HepG2 (cell line): ENCODE measurements around the gene MTMR6. TPM values are rescaled to one million over a fixed set of nuclear protein-coding genes. Genes with fewer than 3 reads are reported as not detected.

Experiments
- ATAC-seq: fragments of 200-7000 bp; cut with Tn5 transposase; 3 replicates; pipeline ENCODE4 v1.9.1; 2020; ENCODE audit warnings: mild to moderate bottlenecking, moderate library complexity
- BruUV-seq: library from RNA; stranded (reverse); fragments of 400-500 nt; replicated peaks from 2 replicates; lab custom pipeline; 2021; lab: Mats Ljungman, UMichigan
- CTCF ChIA-PET: fragments of 300-600 bp; formaldehyde crosslinking; extraction: SDS; loops from one replicate; lab custom pipeline; 2021; ENCODE audit warnings: low total read pairs, inconsistent platforms, low intra/inter-chr PET ratio; lab: Yijun Ruan, JAX
- POLR2A ChIA-PET: fragments of 350-600 bp; sonication (Branson Sonifier 250); formaldehyde crosslinking; loops from one replicate; lab custom pipeline; 2020; ENCODE audit warnings: antibody characterized with exemption, inconsistent platforms; lab: Yijun Ruan, JAX
- DNase-seq: peaks from one replicate; pipeline ENCODE4 v3.0.0-alpha.2; 2015; ENCODE audit warnings: low spot score
- FAIRE-seq: peaks from 3 replicates; lab custom pipeline; 2011; peaks lifted over from hg19 to GRCh38; lab: Jason Lieb, UNC
- H2AFZ ChIP-seq: one replicate; pipeline ENCODE4 v1.6.1; 2011; ENCODE audit warnings: low read length, inconsistent platforms
- H3K27ac ChIP-seq: fragments of 300-600 bp; 3 replicates; pipeline ENCODE4 v1.8.0; 2011; ENCODE audit warnings: mixed run types, mild to moderate bottlenecking, mixed read lengths, low read length, inconsistent platforms; ENCODE audit not compliant: insufficient read depth; ENCODE audit errors: extremely low read length
- H3K27me3 ChIP-seq, 2 experiments: fragments of 200-600 bp in 1 of 2; 2 replicates in 1 of 2; 3 replicates in 1 of 2; pipeline versions ENCODE4 v1.6.0 to v1.8.0; 2011; ENCODE audit warnings: low read length in 2 of 2, mild to moderate bottlenecking in 2 of 2, moderate library complexity in 2 of 2, inconsistent platforms in 1 of 2; ENCODE audit not compliant: insufficient read depth in 2 of 2, control insufficient read depth in 1 of 2
- H3K36me3 ChIP-seq, 2 experiments: fragments of 200-600 bp in 1 of 2; replicated peaks in 1 of 2; 2 replicates in 1 of 2; 3 replicates in 1 of 2; pipeline versions ENCODE4 v1.5.1 to v1.8.0; 2011; ENCODE audit warnings: low read length in 2 of 2, inconsistent platforms in 1 of 2; ENCODE audit not compliant: insufficient read depth in 2 of 2, control insufficient read depth in 1 of 2
- H3K4me1 ChIP-seq: 2 replicates; pipeline ENCODE4 v1.5.1; 2012; ENCODE audit warnings: low read length, inconsistent platforms; ENCODE audit not compliant: insufficient read depth
- H3K4me2 ChIP-seq: 2 replicates; pipeline ENCODE4 v1.6.0; 2011; ENCODE audit warnings: low read depth, low read length, inconsistent platforms
- H3K4me3 ChIP-seq, 3 experiments: fragments of 200-600 bp in 1 of 3; sonication (generic), shearing (Covaris generic) in 1 of 3; replicated peaks in 1 of 3; 2 replicates each; pipeline ENCODE4 v1.5.1; 2011 to 2016; ENCODE audit warnings: low read length in 3 of 3, inconsistent platforms in 2 of 3, low read depth in 2 of 3, mild to moderate bottlenecking in 2 of 3, control low read depth in 1 of 3, mixed read lengths in 1 of 3; ENCODE audit not compliant: insufficient read depth in 1 of 3
- H3K79me2 ChIP-seq: one replicate; pipeline ENCODE4 v1.6.1; 2011; ENCODE audit warnings: low read length, inconsistent platforms; ENCODE audit not compliant: insufficient read depth
- H3K9ac ChIP-seq: 2 replicates; pipeline ENCODE4 v1.6.0; 2011; ENCODE audit warnings: mild to moderate bottlenecking, low read depth, low read length, inconsistent platforms; ENCODE audit not compliant: insufficient read depth
- H3K9me3 ChIP-seq: 2 replicates; pipeline ENCODE4 v1.5.1; 2012; ENCODE audit warnings: mild to moderate bottlenecking, low read length
- H4K20me1 ChIP-seq: 2 replicates; pipeline ENCODE4 v1.6.0; 2011; ENCODE audit warnings: inconsistent platforms, mild to moderate bottlenecking, low read length, moderate library complexity; ENCODE audit not compliant: insufficient read depth
- FOXM1 ChIP-seq: sonication (generic); formaldehyde crosslinking; IDR thresholded peaks from 2 replicates; pipeline ENCODE4 v1.5.0; 2020; ENCODE audit warnings: missing genetic modification reagents
- PHF5A ChIP-seq: IDR thresholded peaks from one replicate; pipeline ENCODE4 v1.6.1; 2018; ENCODE audit warnings: low read depth, missing genetic modification reagents; ENCODE audit not compliant: unreplicated experiment
- RFX5 ChIP-seq: IDR thresholded peaks from 2 replicates; pipeline ENCODE4 v1.6.1; 2011; ENCODE audit warnings: low read depth, low read length, improper control_type of control experiment
- ZBTB14 ChIP-seq: sonication (generic); formaldehyde crosslinking; IDR thresholded peaks from 2 replicates; pipeline ENCODE4 v1.4.0; 2020; ENCODE audit warnings: missing genetic modification reagents
- ZBTB3 ChIP-seq: sonication (generic); formaldehyde crosslinking; IDR thresholded peaks from 2 replicates; pipeline ENCODE4 v1.4.0; 2020; ENCODE audit warnings: low read depth, mild to moderate bottlenecking, moderate library complexity, missing genetic modification reagents, borderline replicate concordance
- ZBTB4 ChIP-seq: sonication (generic); formaldehyde crosslinking; IDR thresholded peaks from 2 replicates; pipeline ENCODE4 v1.4.0; 2020; ENCODE audit warnings: missing genetic modification reagents, mild to moderate bottlenecking, borderline replicate concordance
- ZNF468 ChIP-seq: sonication (generic); formaldehyde crosslinking; IDR thresholded peaks from 2 replicates; pipeline ENCODE4 v1.8.0; 2022; ENCODE audit warnings: mild to moderate bottlenecking, moderate library complexity, missing genetic modification reagents
- ZNF576 ChIP-seq: sonication (generic); formaldehyde crosslinking; IDR thresholded peaks from 2 replicates; pipeline ENCODE4 v1.4.0; 2020; ENCODE audit warnings: mild to moderate bottlenecking, missing genetic modification reagents
- ZNF781 ChIP-seq: sonication (generic); formaldehyde crosslinking; IDR thresholded peaks from 2 replicates; pipeline ENCODE4 v1.5.1; 2020; ENCODE audit warnings: borderline replicate concordance, mild to moderate bottlenecking, missing genetic modification reagents; ENCODE audit errors: not compliant biosample characterization
- ZNF792 ChIP-seq: IDR thresholded peaks from 2 replicates; pipeline ENCODE4 v1.6.1; 2016
- ZNF816 ChIP-seq: sonication (generic); formaldehyde crosslinking; IDR thresholded peaks from 2 replicates; pipeline ENCODE4 v1.8.0; 2022; ENCODE audit warnings: missing genetic modification reagents, mild to moderate bottlenecking, borderline replicate concordance
- ZSCAN9 ChIP-seq: IDR thresholded peaks from 2 replicates; pipeline ENCODE4 v1.6.1; 2016; ENCODE audit warnings: borderline replicate concordance
- WGBS: methylation state at CpG from one replicate; pipeline ENCODE4 v1.1.6; 2017; ENCODE audit warnings: low lambda C conversion rate; 5-methylcytosine and 5-hydroxymethylcytosine counted together
- in situ Hi-C: cut with HindIII; loops from 2 replicates; pipeline ENCODE4 v1.10.0; 2017; ENCODE audit warnings: low pct_unique_long_range_greater_than_20kb; ENCODE audit not compliant: extremely low pct_ligation_motif_present
- intact Hi-C: fragments of 100-400 bp; cut with micrococcal nuclease; formaldehyde crosslinking; loops from one replicate; pipeline ENCODE4 v1.10.0; 2022; ENCODE audit not compliant: unreplicated experiment
- polyA plus RNA-seq, 8 experiments: library from polyadenylated mRNA; depleted of rRNA in 3 of 8; stranded (reverse) in 7 of 8; unstranded in 1 of 8; fragments of >200 nt; fragmentation: Illumina TruSeq in 4 of 8; extraction: Trizol in 4 of 8; gene quantifications; 2 replicates each; pipeline versions ENCODE4 v1.2.1 to v1.2.3, GENCODE V29; 2011 to 2016; ENCODE audit warnings: low read depth in 4 of 8, missing spikeins in 1 of 8, mixed read lengths in 1 of 8; ENCODE audit not compliant: insufficient read depth in 1 of 8
- total RNA-seq, 5 experiments: library from RNA; depleted of rRNA; stranded (reverse); fragments of >200 nt; fragmentation: Illumina TruSeq; extraction: Trizol; gene quantifications; 2 replicates each; pipeline ENCODE4 v1.2.3, GENCODE V29; 2016; ENCODE audit warnings: low read depth in 1 of 5
- TF ChIP-seq, protein P1 (sequence below): fragments of 450-650 bp; IDR thresholded peaks from 2 replicates; pipeline ENCODE4 v1.6.1; 2017; ENCODE audit warnings: mild to moderate bottlenecking
- TF ChIP-seq, protein P2 (sequence below): sonication (generic); formaldehyde crosslinking; IDR thresholded peaks from 2 replicates; pipeline ENCODE4 v1.8.0; 2022; ENCODE audit warnings: mild to moderate bottlenecking, missing genetic modification reagents; ENCODE audit not compliant: insufficient replicate concordance

The MTMR6 gene
- total and polyA plus RNA-seq, 2 of the 13 experiments (the other 11 are each of a cell fraction or from before 2014, with no cell fraction given): 3.4 to 7.8 TPM

- ChIA-PET POLR2A (no interaction called here), CTCF (no interaction called here)
- Histone ChIP-seq H3K27me3 (peaks cover 0 to 36% of the 10 kb centered on the region in 2 experiments; a peak in 2 of 5 replicates), H3K79me2 (no peaks in the 10 kb centered on the region), H3K27ac (no peak overlapping the region), H3K9me3 (no peaks in the 10 kb centered on the region), H3K4me2 (no peak overlapping the region), H3K4me1 (no peaks in the 10 kb centered on the region), H3K36me3 (no peaks in the 10 kb centered on the region), H3K4me3 (no peak overlapping the region), H4K20me1 (no peaks in the 10 kb centered on the region), H2AFZ (no peak overlapping the region), H3K9ac (no peak overlapping the region)
- ATAC-seq: no peak
- FAIRE-seq: no peak
- intact Hi-C loops (no loop called here), in situ Hi-C loops (no loop called here)
- no peak for TF ChIP-seq ZBTB3 (CRISPR knock-in tag)
- no peak for TF ChIP-seq ZNF576 (CRISPR knock-in tag)
- TF ChIP-seq ZNF792 (CRISPR knock-in tag): no peak
- TF ChIP-seq ZSCAN9 (CRISPR knock-in tag): no peak
- no peak for TF ChIP-seq RFX5
- TF ChIP-seq, protein P1, sequence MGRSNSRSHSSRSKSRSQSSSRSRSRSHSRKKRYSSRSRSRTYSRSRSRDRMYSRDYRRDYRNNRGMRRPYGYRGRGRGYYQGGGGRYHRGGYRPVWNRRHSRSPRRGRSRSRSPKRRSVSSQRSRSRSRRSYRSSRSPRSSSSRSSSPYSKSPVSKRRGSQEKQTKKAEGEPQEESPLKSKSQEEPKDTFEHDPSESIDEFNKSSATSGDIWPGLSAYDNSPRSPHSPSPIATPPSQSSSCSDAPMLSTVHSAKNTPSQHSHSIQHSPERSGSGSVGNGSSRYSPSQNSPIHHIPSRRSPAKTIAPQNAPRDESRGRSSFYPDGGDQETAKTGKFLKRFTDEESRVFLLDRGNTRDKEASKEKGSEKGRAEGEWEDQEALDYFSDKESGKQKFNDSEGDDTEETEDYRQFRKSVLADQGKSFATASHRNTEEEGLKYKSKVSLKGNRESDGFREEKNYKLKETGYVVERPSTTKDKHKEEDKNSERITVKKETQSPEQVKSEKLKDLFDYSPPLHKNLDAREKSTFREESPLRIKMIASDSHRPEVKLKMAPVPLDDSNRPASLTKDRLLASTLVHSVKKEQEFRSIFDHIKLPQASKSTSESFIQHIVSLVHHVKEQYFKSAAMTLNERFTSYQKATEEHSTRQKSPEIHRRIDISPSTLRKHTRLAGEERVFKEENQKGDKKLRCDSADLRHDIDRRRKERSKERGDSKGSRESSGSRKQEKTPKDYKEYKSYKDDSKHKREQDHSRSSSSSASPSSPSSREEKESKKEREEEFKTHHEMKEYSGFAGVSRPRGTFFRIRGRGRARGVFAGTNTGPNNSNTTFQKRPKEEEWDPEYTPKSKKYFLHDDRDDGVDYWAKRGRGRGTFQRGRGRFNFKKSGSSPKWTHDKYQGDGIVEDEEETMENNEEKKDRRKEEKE: no peak
- TF ChIP-seq PHF5A (CRISPR knock-in tag): no peak
- TF ChIP-seq, protein P2, sequence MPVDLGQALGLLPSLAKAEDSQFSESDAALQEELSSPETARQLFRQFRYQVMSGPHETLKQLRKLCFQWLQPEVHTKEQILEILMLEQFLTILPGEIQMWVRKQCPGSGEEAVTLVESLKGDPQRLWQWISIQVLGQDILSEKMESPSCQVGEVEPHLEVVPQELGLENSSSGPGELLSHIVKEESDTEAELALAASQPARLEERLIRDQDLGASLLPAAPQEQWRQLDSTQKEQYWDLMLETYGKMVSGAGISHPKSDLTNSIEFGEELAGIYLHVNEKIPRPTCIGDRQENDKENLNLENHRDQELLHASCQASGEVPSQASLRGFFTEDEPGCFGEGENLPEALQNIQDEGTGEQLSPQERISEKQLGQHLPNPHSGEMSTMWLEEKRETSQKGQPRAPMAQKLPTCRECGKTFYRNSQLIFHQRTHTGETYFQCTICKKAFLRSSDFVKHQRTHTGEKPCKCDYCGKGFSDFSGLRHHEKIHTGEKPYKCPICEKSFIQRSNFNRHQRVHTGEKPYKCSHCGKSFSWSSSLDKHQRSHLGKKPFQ (CRISPR knock-in tag): no peak
- no peak for TF ChIP-seq ZNF781 (CRISPR knock-in tag)
- no peak for TF ChIP-seq ZBTB14 (CRISPR knock-in tag)
- TF ChIP-seq ZNF816: no peak
- TF ChIP-seq ZBTB4 (CRISPR knock-in tag): no peak
- no peak for TF ChIP-seq ZNF468 (CRISPR knock-in tag)
- no peak for TF ChIP-seq FOXM1 (CRISPR knock-in tag)
- no TSS peak for BruUV-seq
- DNase-seq: no peak
- WGBS: 24% methylated on average over 10 of the region's 11 CpGs
These were observed 90.3 kb downstream of the MTMR6 start for GRCh38 chr13:25196971-25197370.
